A549 (cell line): ENCODE results near the gene HMCN1. TPM values are rescaled to one million over a fixed set of nuclear protein-coding genes. Genes with fewer than 3 reads are reported as not detected.

Experiments used
- ATAC-seq, 2 experiments: fragments of 200-7000 bp in 1 of 2; fragments of >200 bp in 1 of 2; cut with Nextera tagmentation in 1 of 2; cut with Tn5 transposase in 1 of 2; 3 replicates each; pipeline versions ENCODE4 v1.8.0 to v1.9.1; 2018 to 2020; ENCODE audit warnings: mild to moderate bottlenecking in 1 of 2, moderate library complexity in 1 of 2
- CTCF ChIA-PET: fragments of 300-600 bp; sonication (Branson Sonifier 250); formaldehyde crosslinking; extraction: SDS; loops from one replicate; lab custom pipeline; 2021; ENCODE audit warnings: antibody characterized with exemption, inconsistent platforms; lab: Yijun Ruan, JAX
- POLR2A ChIA-PET: fragments of 350-600 bp; formaldehyde crosslinking; extraction: SDS; loops from one replicate; lab custom pipeline; 2021; ENCODE audit warnings: antibody characterized with exemption, inconsistent platforms; lab: Yijun Ruan, JAX
- DNase-seq, 2 experiments: peaks; one replicate each; pipeline versions ENCODE4 v3.0.0 to v3.0.0-alpha.2; 2011 to 2016; ENCODE audit warnings: low read depth in 1 of 2, low spot score in 1 of 2
- FAIRE-seq: peaks from 2 replicates; lab custom pipeline; 2011; peaks lifted over from hg19 to GRCh38; lab: Jason Lieb, UNC
- H3K27ac ChIP-seq, 2 experiments: fragments of >200 bp; sonication (Bioruptor Twin); formaldehyde crosslinking; 3 replicates each; pipeline ENCODE4 v1.5.1; 2016 to 2017
- H3K4me1 ChIP-seq: fragments of >200 bp; sonication (Bioruptor Twin); formaldehyde crosslinking; 3 replicates; pipeline ENCODE4 v1.6.1; 2016
- H3K4me2 ChIP-seq: fragments of >200 bp; sonication (Bioruptor Twin); formaldehyde crosslinking; 3 replicates; pipeline ENCODE4 v1.6.1; 2016
- H3K4me3 ChIP-seq: fragments of >200 bp; sonication (Bioruptor Twin); formaldehyde crosslinking; 3 replicates; pipeline ENCODE4 v1.5.1; 2016
- H3K9me3 ChIP-seq: fragments of >200 bp; sonication (Bioruptor Twin); formaldehyde crosslinking; 3 replicates; pipeline ENCODE4 v1.6.1; 2016
- EHF ChIP-seq: fragments of 250-450 bp; sonication (Bioruptor Pico); IDR thresholded peaks from 2 replicates; pipeline ENCODE4 v1.5.0; 2020; ENCODE audit warnings: mild to moderate bottlenecking
- EP300 ChIP-seq, 2 experiments: fragments of >200 bp; sonication (Bioruptor Twin); formaldehyde crosslinking; IDR thresholded peaks; 2 replicates in 1 of 2; 3 replicates in 1 of 2; pipeline ENCODE4 v1.6.1; 2016 to 2017
- GATA3 ChIP-seq: IDR thresholded peaks from 2 replicates; pipeline ENCODE4 v1.6.1; 2012; ENCODE audit warnings: borderline replicate concordance
- HOXA7 ChIP-seq: fragments of 250-450 bp; sonication (Bioruptor Pico); IDR thresholded peaks from 2 replicates; pipeline ENCODE4 v1.5.0; 2020; ENCODE audit warnings: mild to moderate bottlenecking, moderate library complexity
- KDM5A ChIP-seq: fragments of 200-600 bp; sonication (generic); IDR thresholded peaks from 2 replicates; pipeline ENCODE4 v1.6.1; 2016; ENCODE audit warnings: antibody characterized with exemption, mild to moderate bottlenecking
- MYC ChIP-seq: IDR thresholded peaks from 2 replicates; pipeline ENCODE4 v1.6.1; 2012; ENCODE audit warnings: mild to moderate bottlenecking, inconsistent platforms, low read length, improper control_type of control experiment, borderline replicate concordance
- NFE2L2 ChIP-seq: fragments of 150-350 bp; conservative IDR thresholded peaks from 2 replicates; pipeline ENCODE4 v1.6.1; 2014; ENCODE audit warnings: low read length
- NPAS2 ChIP-seq: fragments of 250-450 bp; sonication (Bioruptor Pico); IDR thresholded peaks from 2 replicates; pipeline ENCODE4 v1.8.0; 2022; ENCODE audit warnings: mild to moderate bottlenecking, moderate library complexity, borderline replicate concordance
- PHF8 ChIP-seq: fragments of 200-600 bp; sonication (generic); IDR thresholded peaks from 2 replicates; pipeline ENCODE4 v1.6.1; 2016; ENCODE audit warnings: low read depth, mild to moderate bottlenecking, antibody characterized with exemption, moderate library complexity, borderline replicate concordance
- POLR2AphosphoS2 ChIP-seq: conservative IDR thresholded peaks from 2 replicates; pipeline ENCODE4 v1.6.1; 2012; ENCODE audit warnings: low read length, improper control_type of control experiment, inconsistent platforms
- RAD21 ChIP-seq, 2 experiments: fragments of >200 bp in 1 of 2; sonication (Bioruptor Twin) in 1 of 2; formaldehyde crosslinking in 1 of 2; IDR thresholded peaks in 1 of 2; conservative IDR thresholded peaks in 1 of 2; 2 replicates in 1 of 2; 3 replicates in 1 of 2; pipeline ENCODE4 v1.6.1; 2012 to 2018; ENCODE audit warnings: inconsistent platforms in 1 of 2
- RFX5 ChIP-seq: fragments of 450-650 bp; IDR thresholded peaks from 2 replicates; pipeline ENCODE4 v1.7.1; 2014; ENCODE audit warnings: antibody characterized with exemption, mild to moderate bottlenecking, moderate library complexity
- SMC3 ChIP-seq: fragments of >200 bp; sonication (Bioruptor Twin); formaldehyde crosslinking; IDR thresholded peaks from 3 replicates; pipeline ENCODE4 v1.6.1; 2018; ENCODE audit warnings: inconsistent platforms
- SREBF2 ChIP-seq: fragments of 450-650 bp; IDR thresholded peaks from 2 replicates; pipeline ENCODE4 v1.6.1; 2014; ENCODE audit warnings: mild to moderate bottlenecking, moderate library complexity
- TP53 ChIP-seq: fragments of 250-450 bp; sonication (Bioruptor Pico); IDR thresholded peaks from 2 replicates; pipeline ENCODE4 v1.5.0; 2021; ENCODE audit warnings: mild to moderate bottlenecking, moderate library complexity
- ZFP36 ChIP-seq: fragments of 450-650 bp; IDR thresholded peaks from 2 replicates; pipeline ENCODE4 v1.6.1; 2014; ENCODE audit warnings: borderline replicate concordance; ENCODE audit not compliant: partially characterized antibody
- ZNF302 ChIP-seq: fragments of 250-450 bp; sonication (Bioruptor Pico); IDR thresholded peaks from 2 replicates; pipeline ENCODE4 v1.9.0; 2021; ENCODE audit warnings: inconsistent platforms, mild to moderate bottlenecking, moderate library complexity
- ZSCAN20 ChIP-seq: fragments of 250-450 bp; sonication (Bioruptor Pico); IDR thresholded peaks from 2 replicates; pipeline ENCODE4 v1.8.0; 2022; ENCODE audit warnings: mild to moderate bottlenecking, moderate library complexity
- WGBS: methylation state at CpG from one replicate; pipeline ENCODE4 v1.1.6; 2017; ENCODE audit errors: missing lambda C conversion rate; 5-methylcytosine and 5-hydroxymethylcytosine counted together
- polyA plus RNA-seq, 4 experiments: library from polyadenylated mRNA; depleted of rRNA in 3 of 4; stranded (reverse); fragments of >200 nt; fragmentation: RNase III in 1 of 4; extraction: RNeasy Plus Mini Kit Qiagen cat#74134 plus additional on column Dnase treatment in 1 of 4; gene quantifications; 2 replicates in 3 of 4; 3 replicates in 1 of 4; pipeline ENCODE4 v1.2.3, GENCODE V29; 2011 to 2017
- TF ChIP-seq, protein P1 (sequence below): fragments of 150-350 bp; IDR thresholded peaks from 2 replicates; pipeline ENCODE4 v1.6.1; 2014; ENCODE audit warnings: low read depth, mild to moderate bottlenecking, low read length
- TF ChIP-seq, protein P2 (sequence below): IDR thresholded peaks from 2 replicates; pipeline ENCODE4 v1.6.1; 2012; ENCODE audit warnings: low read depth, borderline replicate concordance

Gene HMCN1
- polyA plus RNA-seq, 2 of the 4 experiments (the other 2 are of a cell fraction): 0.03 to 0.06 TPM

DNA sequence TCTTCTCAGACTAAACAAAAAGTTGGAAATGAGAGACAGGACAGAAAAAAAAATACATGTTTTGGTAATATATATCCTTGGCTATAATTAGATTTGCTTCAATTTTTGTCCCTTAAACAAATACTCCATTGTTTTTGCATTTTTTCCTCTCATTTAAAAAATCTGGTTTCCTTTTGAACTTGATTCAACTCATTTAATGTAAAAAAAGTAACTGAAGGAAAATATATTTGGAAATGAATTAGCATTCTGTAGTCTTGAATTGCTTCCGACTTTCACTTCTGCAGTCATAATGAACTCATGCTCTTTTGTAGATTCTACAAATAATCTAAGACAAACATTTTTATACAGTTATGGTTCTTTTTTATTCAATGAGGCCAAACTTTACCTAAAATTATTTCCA, 309.1 kb downstream of the HMCN1 start:
- TF ChIP-seq, protein P1, sequence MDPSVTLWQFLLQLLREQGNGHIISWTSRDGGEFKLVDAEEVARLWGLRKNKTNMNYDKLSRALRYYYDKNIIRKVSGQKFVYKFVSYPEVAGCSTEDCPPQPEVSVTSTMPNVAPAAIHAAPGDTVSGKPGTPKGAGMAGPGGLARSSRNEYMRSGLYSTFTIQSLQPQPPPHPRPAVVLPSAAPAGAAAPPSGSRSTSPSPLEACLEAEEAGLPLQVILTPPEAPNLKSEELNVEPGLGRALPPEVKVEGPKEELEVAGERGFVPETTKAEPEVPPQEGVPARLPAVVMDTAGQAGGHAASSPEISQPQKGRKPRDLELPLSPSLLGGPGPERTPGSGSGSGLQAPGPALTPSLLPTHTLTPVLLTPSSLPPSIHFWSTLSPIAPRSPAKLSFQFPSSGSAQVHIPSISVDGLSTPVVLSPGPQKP: no peak
- H3K27ac ChIP-seq: no peak overlapping the region
- H3K4me1 ChIP-seq: no peaks in the 10 kb centered on the region
- POLR2A ChIA-PET: no interaction called here
- H3K9me3 ChIP-seq: no peaks in the 10 kb centered on the region
- ATAC-seq: no peak
- FAIRE-seq: no peak
- CTCF ChIA-PET: no interaction called here
- WGBS: 25% methylated on average over 1 of the region's 1 CpG
- H3K4me3 ChIP-seq: no peak overlapping the region
- H3K4me2 ChIP-seq: no peak overlapping the region
- no peak for DNase-seq

DNA sequence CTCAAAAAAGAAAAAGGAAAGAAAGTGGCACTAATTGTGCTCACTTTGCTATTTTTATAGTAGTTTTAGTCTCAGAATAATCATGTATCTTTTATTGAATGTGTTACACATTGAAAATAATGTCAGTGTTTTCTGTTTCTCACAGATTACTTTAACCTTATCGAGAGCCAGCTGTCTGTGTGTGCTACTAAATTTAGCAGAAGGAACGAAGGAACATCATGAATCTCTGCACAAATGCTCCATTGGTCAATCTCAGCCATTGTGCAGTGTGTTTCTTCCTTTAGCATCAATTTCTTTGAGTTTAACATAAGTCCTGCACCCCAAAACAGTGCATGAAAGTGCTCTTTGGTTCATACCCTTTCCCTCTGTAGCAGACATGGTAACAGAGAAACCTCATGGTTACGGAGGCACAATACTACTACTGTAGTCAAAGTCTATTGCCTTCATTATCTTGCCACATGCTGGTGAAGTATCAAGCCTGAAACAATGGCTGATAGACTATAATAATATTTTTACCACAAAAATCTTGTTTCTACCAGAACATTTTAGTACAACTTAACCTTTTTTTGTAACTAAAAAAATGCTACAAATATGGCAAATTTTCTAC, 310.0 kb downstream of the HMCN1 start:
- ATAC-seq (no peak), FAIRE-seq (no peak), DNase-seq (no peak)
- no peak overlapping the region for H3K4me3 ChIP-seq
- H3K27ac ChIP-seq: no peak overlapping the region
- ChIA-PET CTCF (no interaction called here), POLR2A (no interaction called here)
- 14% methylated on average over 3 of the region's 3 CpGs for WGBS
- no peak for TF ChIP-seq POLR2AphosphoS2
- TF ChIP-seq RAD21 (conservative IDR thresholded peaks at IDR 0.05 in 1 of 2, IDR thresholded peaks at IDR 0.05 in 1 of 2): no peak
- no peak for TF ChIP-seq KDM5A
- no peak for TF ChIP-seq SMC3
- no peak for TF ChIP-seq ZSCAN20 (CRISPR knock-in tag)
- no peak for TF ChIP-seq NPAS2 (CRISPR knock-in tag)
- no peak for TF ChIP-seq MYC
- no peak for TF ChIP-seq PHF8
- TF ChIP-seq EHF (CRISPR knock-in tag): no peak
- no peak for TF ChIP-seq RFX5
- TF ChIP-seq ZFP36: no peak
- no peak for TF ChIP-seq GATA3
- no peak for TF ChIP-seq ZNF302 (CRISPR knock-in tag)
- no peak for TF ChIP-seq TP53 (CRISPR knock-in tag)
- TF ChIP-seq, protein P2, sequence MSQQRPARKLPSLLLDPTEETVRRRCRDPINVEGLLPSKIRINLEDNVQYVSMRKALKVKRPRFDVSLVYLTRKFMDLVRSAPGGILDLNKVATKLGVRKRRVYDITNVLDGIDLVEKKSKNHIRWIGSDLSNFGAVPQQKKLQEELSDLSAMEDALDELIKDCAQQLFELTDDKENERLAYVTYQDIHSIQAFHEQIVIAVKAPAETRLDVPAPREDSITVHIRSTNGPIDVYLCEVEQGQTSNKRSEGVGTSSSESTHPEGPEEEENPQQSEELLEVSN: no peak
- no peak for TF ChIP-seq NFE2L2
- TF ChIP-seq SREBF2: no peak
- H3K4me1 ChIP-seq: no peaks in the 10 kb centered on the region
- H3K9me3 ChIP-seq: no peaks in the 10 kb centered on the region
- H3K4me2 ChIP-seq: no peak overlapping the region

DNA sequence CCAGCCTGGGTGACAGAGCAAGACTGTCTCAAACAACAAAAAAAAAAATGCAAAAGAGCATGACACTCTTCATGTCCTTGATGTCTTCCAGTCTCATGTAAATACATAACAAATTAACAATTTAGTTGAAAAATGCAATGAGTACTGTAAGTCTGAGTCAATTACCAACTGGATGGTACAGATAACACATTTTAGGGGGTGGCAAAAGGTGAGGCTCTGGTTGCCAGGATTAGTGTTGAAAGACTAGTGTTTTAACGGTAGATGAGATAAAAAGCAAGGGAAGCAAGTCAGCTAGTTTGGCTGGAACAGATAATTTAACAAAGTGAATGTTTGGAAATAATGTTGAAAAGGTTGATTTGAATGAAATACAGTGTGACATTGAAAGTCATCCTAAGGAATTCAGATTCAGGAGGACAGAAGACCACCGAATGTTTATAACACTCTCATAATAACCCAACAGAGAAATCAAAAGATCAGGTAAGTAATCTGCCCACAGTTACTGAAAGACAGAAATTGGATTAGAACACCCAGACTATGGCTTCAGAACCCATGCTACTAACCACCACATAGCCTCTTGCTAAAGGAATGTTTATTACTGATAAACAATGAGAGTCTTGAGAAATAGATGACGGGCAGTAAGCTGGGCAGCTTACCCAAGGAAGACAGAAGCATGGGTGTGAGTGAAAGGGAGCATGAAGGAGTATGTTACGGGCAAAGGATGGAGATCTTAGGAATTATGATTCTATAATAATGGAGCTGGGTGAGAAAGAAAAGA, 312.4 kb downstream of the HMCN1 start:
- CTCF ChIA-PET: no interaction called here
- ATAC-seq: no peak
- TF ChIP-seq HOXA7 (no peak), EP300 (IDR thresholded peaks at IDR 0.05) (no peak)
- TF ChIP-seq, all 56 proteins: peak for 0
- POLR2A ChIA-PET: no interaction called here
- H3K4me3 ChIP-seq: no peak overlapping the region
- DNase-seq: no peak
- WGBS: 30% methylated on average over 4 of the region's 4 CpGs
- no peak overlapping the region for H3K4me2 ChIP-seq
- H3K4me1 ChIP-seq: no peaks in the 10 kb centered on the region
- no peaks in the 10 kb centered on the region for H3K9me3 ChIP-seq
- H3K27ac ChIP-seq: no peak overlapping the region
- FAIRE-seq: no peak
